ENCODE results near the gene PRDM16. TPM values are rescaled to one million over a fixed set of nuclear protein-coding genes. Genes with fewer than 3 reads are reported as not detected.

PRDM16 gene
- total RNA-seq, 1 experiment from 2014 or later, result not detected

DNA sequence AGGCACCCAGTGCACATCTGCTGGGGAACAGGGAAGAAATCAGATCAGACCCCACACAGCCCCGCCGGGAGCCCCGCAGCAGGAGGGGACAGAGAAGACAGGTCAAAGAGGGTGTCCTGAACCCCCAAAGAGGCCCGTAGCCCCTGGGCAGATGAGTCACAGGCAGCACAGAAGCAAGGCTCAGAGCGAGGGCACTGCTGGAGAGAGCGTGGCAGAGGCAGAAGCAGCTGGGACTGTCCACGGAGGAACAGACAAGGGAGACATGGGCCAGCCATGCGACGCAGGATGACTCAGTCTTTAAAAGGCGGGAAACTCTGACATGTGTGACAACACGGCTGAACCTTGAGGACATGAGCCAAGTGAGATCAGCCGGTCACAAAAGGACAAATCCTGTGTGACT lies 14.5 kb upstream of the PRDM16 start:
- intact Hi-C loops (cut with micrococcal nuclease), result no loop called here
- POLR2A ChIA-PET, result no interaction called here

DNA sequence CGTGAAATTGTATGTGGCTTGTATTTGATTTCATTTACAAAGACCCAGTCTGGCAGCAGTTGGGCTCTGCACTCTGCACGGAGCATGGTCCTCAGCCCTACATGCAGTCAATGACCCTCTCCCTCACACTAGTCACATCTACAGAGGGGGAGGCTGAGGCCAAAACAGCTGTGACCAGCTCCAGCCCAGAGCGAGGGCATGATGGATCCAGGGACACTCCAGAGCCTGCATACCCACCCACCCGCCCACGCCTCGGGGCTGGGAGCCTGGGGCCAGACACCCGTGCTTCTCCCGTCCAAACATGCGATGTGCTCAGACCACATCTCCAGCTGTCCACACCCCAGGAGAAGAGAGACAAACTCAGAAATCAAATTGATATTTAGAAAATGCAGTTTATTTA lies 14.0 kb upstream of the PRDM16 start:
- TF ChIP-seq, protein P1, sequence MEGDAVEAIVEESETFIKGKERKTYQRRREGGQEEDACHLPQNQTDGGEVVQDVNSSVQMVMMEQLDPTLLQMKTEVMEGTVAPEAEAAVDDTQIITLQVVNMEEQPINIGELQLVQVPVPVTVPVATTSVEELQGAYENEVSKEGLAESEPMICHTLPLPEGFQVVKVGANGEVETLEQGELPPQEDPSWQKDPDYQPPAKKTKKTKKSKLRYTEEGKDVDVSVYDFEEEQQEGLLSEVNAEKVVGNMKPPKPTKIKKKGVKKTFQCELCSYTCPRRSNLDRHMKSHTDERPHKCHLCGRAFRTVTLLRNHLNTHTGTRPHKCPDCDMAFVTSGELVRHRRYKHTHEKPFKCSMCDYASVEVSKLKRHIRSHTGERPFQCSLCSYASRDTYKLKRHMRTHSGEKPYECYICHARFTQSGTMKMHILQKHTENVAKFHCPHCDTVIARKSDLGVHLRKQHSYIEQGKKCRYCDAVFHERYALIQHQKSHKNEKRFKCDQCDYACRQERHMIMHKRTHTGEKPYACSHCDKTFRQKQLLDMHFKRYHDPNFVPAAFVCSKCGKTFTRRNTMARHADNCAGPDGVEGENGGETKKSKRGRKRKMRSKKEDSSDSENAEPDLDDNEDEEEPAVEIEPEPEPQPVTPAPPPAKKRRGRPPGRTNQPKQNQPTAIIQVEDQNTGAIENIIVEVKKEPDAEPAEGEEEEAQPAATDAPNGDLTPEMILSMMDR (IDR thresholded peaks at IDR 0.05; ENCODE audit: unreplicated experiment), result no peak
- Mint-ChIP-seq H3K9me3 (ENCODE audit: unreplicated experiment) (peaks cover 44% of the 10 kb centered on the region), H3K4me3 (ENCODE audit: unreplicated experiment) (no peak overlapping the region), H3K27me3 (ENCODE audit: insufficient read depth, unreplicated experiment) (no peaks in the 10 kb centered on the region), H3K27ac (ENCODE audit: low read depth, unreplicated experiment) (no peak overlapping the region), H3K36me3 (ENCODE audit: insufficient read depth, unreplicated experiment) (no peaks in the 10 kb centered on the region), H3K4me1 (ENCODE audit: insufficient read depth, unreplicated experiment) (no peaks in the 10 kb centered on the region)
- no TSS peak for BruUV-seq (replicated peaks)
- DNase-seq (ENCODE audit: unreplicated experiment), result no peak
- intact Hi-C loops (cut with micrococcal nuclease), result no loop called here
- CTCF ChIA-PET, result interaction anchor here (0.9 kb wide), 1 partner anchor 94 kb away, joined by 3 read pairs; no protein-coding TSS in a partner anchor
- POLR2A ChIA-PET, result interaction anchor here (0.7 kb wide), 1 partner anchor 1389 kb away, joined by 3 read pairs; no protein-coding TSS in a partner anchor

More for the DNA sequence above, 14.5 kb upstream of the PRDM16 start:
- H3K4me1 Mint-ChIP-seq (ENCODE audit: insufficient read depth, unreplicated experiment), result no peaks in the 10 kb centered on the region
- CTCF ChIA-PET, result no interaction called here
- DNase-seq (ENCODE audit: unreplicated experiment), result no peak
- no peaks in the 10 kb centered on the region for H3K27me3 Mint-ChIP-seq (ENCODE audit: insufficient read depth, unreplicated experiment)
- H3K9me3 Mint-ChIP-seq (ENCODE audit: unreplicated experiment), result peaks cover 44% of the 10 kb centered on the region
- TF ChIP-seq, protein P1 (IDR thresholded peaks at IDR 0.05; ENCODE audit: unreplicated experiment), result no peak
- no peak overlapping the region for H3K4me3 Mint-ChIP-seq (ENCODE audit: unreplicated experiment)
- H3K36me3 Mint-ChIP-seq (ENCODE audit: insufficient read depth, unreplicated experiment), result no peaks in the 10 kb centered on the region
- no TSS peak for BruUV-seq (replicated peaks)
- no peak overlapping the region for H3K27ac Mint-ChIP-seq (ENCODE audit: low read depth, unreplicated experiment)

DNA sequence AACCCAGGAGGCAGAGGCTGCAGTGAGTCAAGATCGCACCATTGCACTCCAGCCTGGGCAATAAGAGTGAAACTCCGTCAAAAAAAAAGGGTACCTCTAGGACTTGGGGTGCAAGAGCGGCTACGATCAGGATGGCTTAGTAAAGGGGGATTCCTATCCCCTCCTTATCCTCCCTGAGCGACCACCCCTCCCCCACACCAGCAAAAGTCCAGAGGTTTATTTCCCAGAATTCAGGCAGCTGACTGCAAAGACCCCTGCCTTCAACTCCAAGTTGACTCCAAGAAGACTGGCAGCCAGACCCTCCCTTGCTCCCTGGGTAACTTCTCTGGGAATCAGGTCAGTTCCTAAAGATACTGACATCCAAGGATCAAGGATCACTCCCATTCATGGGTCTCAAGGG lies 12.4 kb upstream of the PRDM16 start:
- no peaks in the 10 kb centered on the region for H3K4me1 Mint-ChIP-seq (ENCODE audit: insufficient read depth, unreplicated experiment)
- H3K27ac Mint-ChIP-seq (ENCODE audit: low read depth, unreplicated experiment), result no peak overlapping the region
- no peaks in the 10 kb centered on the region for H3K27me3 Mint-ChIP-seq (ENCODE audit: insufficient read depth, unreplicated experiment)
- intact Hi-C loops (cut with micrococcal nuclease), result no loop called here
- peaks cover 42% of the 10 kb centered on the region for H3K9me3 Mint-ChIP-seq (ENCODE audit: unreplicated experiment)
- no peak for DNase-seq (ENCODE audit: unreplicated experiment)
- TF ChIP-seq, protein P1 (IDR thresholded peaks at IDR 0.05; ENCODE audit: unreplicated experiment), result no peak
- H3K36me3 Mint-ChIP-seq (ENCODE audit: insufficient read depth, unreplicated experiment), result no peaks in the 10 kb centered on the region
- ChIA-PET CTCF (no interaction called here), POLR2A (no interaction called here)
- H3K4me3 Mint-ChIP-seq (ENCODE audit: unreplicated experiment), result no peak overlapping the region
- no TSS peak for BruUV-seq (replicated peaks)

DNA sequence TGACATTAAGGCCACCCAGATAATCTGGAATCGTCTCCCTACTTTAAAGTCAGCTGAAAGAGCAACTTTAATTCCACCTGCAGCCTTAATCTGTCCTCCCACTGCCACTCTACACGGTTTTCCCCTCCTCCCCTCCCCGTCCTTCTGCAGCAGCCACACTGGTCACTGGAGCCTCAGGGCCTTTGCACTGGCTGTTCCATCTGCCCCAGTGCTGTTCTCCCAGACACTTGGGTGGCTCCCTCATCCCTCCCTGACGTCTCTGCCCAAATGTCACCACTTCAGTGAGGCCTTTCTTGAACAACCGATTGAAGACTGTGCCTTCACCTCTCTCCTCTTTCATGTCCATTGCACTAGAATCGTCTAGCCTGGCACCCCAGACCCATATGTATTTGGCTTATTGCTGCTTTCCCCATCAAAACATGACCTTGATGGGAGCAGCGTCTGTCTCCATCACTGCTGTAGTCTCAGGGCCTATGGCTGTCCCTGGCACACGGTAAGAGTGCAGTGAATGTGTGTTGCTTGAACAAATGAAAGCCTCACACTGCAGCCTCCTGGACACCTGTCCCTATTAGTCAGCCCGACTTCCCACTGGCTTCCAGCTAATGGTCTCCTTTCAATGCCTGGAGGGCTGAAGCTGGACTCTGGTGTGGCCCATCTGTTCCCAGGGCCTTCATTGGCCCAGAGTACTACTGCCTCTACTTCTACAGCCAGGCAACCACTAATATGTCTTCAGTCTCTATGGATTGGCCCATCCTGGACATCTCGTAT lies 10.6 kb upstream of the PRDM16 start:
- DNase-seq (ENCODE audit: unreplicated experiment), result no peak
- POLR2A ChIA-PET, result no interaction called here

More for the DNA sequence above, 10.6 kb upstream of the PRDM16 start:
- no peaks in the 10 kb centered on the region for H3K4me1 Mint-ChIP-seq (ENCODE audit: insufficient read depth, unreplicated experiment)
- no peaks in the 10 kb centered on the region for H3K27me3 Mint-ChIP-seq (ENCODE audit: insufficient read depth, unreplicated experiment)
- intact Hi-C loops (cut with micrococcal nuclease), result no loop called here
- H3K9me3 Mint-ChIP-seq (ENCODE audit: unreplicated experiment), result peaks cover 27% of the 10 kb centered on the region
- no TSS peak for BruUV-seq (replicated peaks)
- H3K27ac Mint-ChIP-seq (ENCODE audit: low read depth, unreplicated experiment), result no peak overlapping the region
- H3K4me3 Mint-ChIP-seq (ENCODE audit: unreplicated experiment), result no peak overlapping the region
- CTCF ChIA-PET, result no interaction called here
- no peaks in the 10 kb centered on the region for H3K36me3 Mint-ChIP-seq (ENCODE audit: insufficient read depth, unreplicated experiment)
- TF ChIP-seq, protein P1 (IDR thresholded peaks at IDR 0.05; ENCODE audit: unreplicated experiment), result no peak

Measured in MCF 10A (cell line).